Gastrocnemius medialis (tissue), 4 donors: ENCODE measurements around the gene HOXD8.

Experiments
- POLR2A ChIP-seq, 2 donors: fragments of 450-650 bp; IDR thresholded peaks; one replicate each; pipeline ENCODE4 v1.6.1; 2017; ENCODE audit warnings: antibody characterized with exemption in 2 of 2, mild to moderate bottlenecking in 2 of 2, moderate library complexity in 2 of 2
- TF ChIP-seq, protein P1 (sequence below), 5 experiments: fragments of 450-650 bp in 3 of 5; fragments of 200-600 bp in 2 of 5; sonication (generic) in 2 of 5; IDR thresholded peaks in 4 of 5; conservative IDR thresholded peaks in 1 of 5; 1 replicate in 4 of 5; 2 replicates in 1 of 5; pipeline ENCODE4 v1.5.1; 2016 to 2019; ENCODE audit warnings: antibody characterized with exemption in 5 of 5, mild to moderate bottlenecking in 3 of 5, moderate library complexity in 3 of 5

DNA sequence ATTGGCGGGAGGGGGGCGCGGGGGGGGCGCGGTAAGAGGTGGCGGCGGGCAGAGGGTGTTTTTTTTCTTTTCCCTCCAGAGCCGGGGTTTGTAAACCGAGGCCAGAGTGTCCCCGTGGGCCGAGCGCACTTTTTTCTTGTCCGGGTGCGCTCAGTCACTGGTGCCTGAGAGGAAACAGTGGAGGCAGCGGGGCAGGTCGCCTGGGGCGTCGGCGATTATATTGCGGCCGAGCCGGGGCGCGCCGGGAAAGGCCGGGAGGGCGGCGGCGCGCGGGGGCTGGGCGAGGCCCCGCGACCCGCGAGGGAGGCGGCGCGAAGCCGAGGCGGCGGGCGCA lies 275 bp downstream of the HOXD8 start:
- TF ChIP-seq, protein P1, sequence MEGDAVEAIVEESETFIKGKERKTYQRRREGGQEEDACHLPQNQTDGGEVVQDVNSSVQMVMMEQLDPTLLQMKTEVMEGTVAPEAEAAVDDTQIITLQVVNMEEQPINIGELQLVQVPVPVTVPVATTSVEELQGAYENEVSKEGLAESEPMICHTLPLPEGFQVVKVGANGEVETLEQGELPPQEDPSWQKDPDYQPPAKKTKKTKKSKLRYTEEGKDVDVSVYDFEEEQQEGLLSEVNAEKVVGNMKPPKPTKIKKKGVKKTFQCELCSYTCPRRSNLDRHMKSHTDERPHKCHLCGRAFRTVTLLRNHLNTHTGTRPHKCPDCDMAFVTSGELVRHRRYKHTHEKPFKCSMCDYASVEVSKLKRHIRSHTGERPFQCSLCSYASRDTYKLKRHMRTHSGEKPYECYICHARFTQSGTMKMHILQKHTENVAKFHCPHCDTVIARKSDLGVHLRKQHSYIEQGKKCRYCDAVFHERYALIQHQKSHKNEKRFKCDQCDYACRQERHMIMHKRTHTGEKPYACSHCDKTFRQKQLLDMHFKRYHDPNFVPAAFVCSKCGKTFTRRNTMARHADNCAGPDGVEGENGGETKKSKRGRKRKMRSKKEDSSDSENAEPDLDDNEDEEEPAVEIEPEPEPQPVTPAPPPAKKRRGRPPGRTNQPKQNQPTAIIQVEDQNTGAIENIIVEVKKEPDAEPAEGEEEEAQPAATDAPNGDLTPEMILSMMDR (IDR thresholded peaks at IDR 0.05 in 4 of 5, conservative IDR thresholded peaks at IDR 0.05 in 1 of 5) = no peak
- TF ChIP-seq POLR2A (IDR thresholded peaks at IDR 0.05) = no peak
